Hepatic stellate cell (primary cell): ENCODE measurements around the gene ANKRD16.
"Not testable (repeated sequence)": the region's sequence is repeated elsewhere in the genome, so short reads cannot be mapped to it uniquely, and the experiment has no call there.

Experiments used
- DNase-seq: peaks from one replicate; pipeline ENCODE4 v3.0.0; 2011; ENCODE audit warnings: low spot score

Gene ANKRD16

GRCh38 chr10:5903563-5903962 lies 13.9 kb upstream of the ANKRD16 start:
- DNase-seq, result no peak

GRCh38 chr10:5902511-5903274 lies 13.0 kb upstream of the ANKRD16 start:
- no peak for DNase-seq

DNA sequence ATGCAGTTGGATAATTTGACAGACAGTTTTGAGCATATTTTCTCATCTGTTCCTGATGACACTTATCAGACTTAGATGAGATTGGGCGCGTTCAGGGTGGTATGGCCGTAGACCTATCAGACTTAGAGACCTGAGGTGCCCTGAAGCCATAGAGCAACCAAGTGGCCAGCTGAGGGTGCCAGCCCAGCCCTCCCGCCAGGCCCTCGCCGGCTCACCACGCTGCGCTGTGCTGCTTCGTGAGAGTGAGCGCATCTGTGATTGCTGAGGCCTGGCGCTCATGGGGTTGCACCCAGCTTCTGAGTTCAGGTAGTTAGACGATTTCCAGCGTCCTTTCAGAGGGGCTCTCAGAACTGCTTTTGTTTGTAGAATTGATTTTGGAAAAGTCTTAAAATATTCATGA lies 10.6 kb upstream of the ANKRD16 start:
- DNase-seq, result no peak

DNA sequence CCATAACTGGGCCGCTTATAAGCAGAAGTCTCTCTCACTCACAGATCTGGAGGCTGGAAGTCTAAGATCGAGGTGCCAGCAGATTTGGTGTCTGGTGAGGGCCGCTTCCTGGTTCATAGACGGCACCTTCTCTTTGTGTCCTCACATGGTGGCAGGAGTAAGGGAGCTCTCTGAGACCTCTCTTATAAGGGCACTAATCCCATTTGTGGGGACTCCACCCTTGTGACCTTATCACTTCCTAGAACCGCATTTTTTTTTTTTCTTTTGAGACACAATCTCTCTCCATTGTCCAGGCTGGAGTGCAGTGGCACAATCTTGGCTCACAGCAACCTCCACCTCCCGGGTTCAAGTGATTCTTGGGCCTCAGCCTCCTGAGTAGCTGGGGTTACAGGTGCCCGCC lies 8.5 kb upstream of the ANKRD16 start:
- no peak for DNase-seq

DNA sequence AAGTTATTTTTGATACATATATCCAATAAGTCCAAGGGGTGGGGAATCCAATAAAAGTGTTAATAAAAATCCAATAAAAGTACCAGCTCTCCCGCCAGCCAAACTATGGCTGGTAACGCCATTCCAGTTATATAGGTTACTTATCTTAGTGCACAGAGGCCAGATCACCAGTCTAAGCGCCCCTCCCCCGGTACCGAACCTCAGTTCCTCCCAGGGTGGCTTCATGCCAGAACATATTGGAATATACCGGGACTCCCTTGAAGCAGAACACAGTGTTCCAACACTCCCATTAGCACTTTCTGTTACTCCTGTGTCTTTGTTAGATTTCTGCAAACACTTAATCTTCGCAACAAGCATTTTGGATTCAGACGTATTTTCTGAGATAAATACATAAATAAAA lies 7.8 kb upstream of the ANKRD16 start:
- DNase-seq, result no peak

DNA sequence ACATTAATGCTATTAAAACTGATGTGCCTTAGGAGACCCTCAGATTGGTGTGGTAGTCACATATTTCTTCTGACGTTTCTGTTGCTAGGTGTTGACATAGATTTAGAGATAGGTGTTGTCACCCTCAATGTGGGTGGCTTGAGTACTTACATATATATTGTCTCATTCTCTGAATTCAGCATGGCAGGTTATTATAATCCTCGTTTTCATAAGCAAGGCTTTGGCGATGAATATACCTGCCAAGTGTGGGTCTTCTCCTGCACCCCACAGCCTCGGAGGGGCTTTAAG lies 7.3 kb upstream of the ANKRD16 start:
- no peak for DNase-seq

- DNase-seq, result no peak
Observed at GRCh38 chr10:5896208-5897052, 6.7 kb upstream of the ANKRD16 start.

DNA sequence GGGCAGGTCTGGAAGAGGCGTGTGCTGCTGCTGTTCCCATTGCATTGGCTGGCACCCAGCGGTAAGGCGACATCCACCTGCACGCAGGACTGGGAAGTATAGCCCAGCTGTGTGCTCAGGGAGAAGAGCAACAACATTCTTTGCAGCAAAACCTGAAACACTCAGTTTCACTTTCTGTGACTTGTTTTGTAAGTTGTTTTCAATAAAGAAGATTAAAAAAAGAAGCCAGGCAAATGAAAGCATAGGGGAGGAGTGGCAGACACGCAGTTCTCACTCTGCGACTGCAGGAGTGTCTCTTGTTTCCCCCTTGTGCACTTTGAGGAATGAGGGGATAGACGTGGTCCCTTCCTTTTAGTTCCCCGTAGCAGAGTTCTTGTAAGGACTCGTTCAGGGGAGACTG lies 6.1 kb upstream of the ANKRD16 start:
- no peak for DNase-seq

- no peak for DNase-seq
Observed at GRCh38 chr10:5895365-5895764, 5.7 kb upstream of the ANKRD16 start.

DNA sequence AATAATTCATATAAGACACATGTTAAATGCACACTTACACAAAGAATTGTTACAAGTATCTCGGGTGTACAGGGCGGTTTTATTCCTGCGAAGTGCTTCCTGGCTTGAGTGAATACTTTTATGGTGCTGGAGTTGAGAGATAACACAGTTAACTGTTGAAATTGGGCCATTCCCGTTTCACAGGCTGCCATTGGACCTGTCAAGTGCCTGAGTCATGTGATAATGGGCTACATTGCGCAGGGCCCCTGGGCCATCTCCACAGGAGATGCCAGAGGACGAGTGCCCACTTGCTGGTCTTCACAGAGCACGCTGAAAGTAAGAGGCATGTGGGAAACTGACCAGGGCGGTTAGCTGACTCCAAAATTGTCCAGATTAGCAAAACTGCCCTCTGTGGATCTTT lies 5.2 kb upstream of the ANKRD16 start:
- DNase-seq, result no peak

DNA sequence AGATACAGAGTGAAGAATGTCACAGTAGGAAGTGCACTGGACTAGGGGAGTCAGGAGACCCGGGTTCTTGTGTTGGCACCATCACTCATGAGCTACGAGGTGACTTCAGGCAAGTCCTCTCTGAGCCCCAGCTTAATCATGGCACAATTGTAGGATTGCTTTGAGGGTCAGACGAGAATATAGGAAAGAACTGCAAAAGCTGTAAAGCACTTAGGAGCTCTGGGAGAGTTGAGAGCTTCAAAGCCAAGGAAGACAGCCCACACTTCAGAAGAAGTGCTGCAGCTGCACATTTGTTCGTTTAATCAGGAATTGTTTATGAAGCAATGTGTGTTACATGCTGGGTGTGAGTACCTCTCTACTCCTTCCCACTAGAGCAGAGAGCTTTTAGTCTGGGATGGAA lies 4.7 kb upstream of the ANKRD16 start:
- no peak for DNase-seq

GRCh38 chr10:5893321-5893720 lies 3.6 kb upstream of the ANKRD16 start:
- DNase-seq, result no peak

DNA sequence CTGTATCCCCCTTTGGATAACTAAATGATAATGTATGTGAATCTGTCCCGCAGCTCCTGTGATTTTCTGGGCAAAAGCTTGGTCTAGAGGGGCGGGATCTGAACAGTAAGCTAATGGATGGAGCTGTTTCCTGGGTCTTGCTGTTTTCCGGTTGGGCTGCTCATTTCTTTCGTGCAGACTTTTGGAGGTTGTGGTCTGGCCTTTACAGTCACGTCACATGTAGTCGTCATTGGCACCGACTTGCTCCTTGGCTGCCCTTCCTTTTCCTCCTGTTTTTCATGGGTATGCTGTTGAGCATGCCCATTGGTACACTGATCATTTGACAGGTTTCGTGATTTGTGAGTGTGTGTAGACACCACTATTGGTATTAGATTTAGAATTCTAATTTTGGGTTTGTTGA lies 2.3 kb upstream of the ANKRD16 start:
- peak; percentile 72 for DNase-seq

GRCh38 chr10:5891009-5891408 lies 1.3 kb upstream of the ANKRD16 start:
- no peak for DNase-seq

GRCh38 chr10:5890452-5890915 lies 791 bp upstream of the ANKRD16 start:
- DNase-seq, result peak; percentile 32

GRCh38 chr10:5888843-5889623 lies 660 bp downstream of the ANKRD16 start:
- DNase-seq, result peak; percentile 31

- no peak for DNase-seq
Observed at GRCh38 chr10:5888351-5888750, 1.3 kb downstream of the ANKRD16 start.

GRCh38 chr10:5887641-5888040 lies 2.1 kb downstream of the ANKRD16 start:
- DNase-seq, result no peak

DNA sequence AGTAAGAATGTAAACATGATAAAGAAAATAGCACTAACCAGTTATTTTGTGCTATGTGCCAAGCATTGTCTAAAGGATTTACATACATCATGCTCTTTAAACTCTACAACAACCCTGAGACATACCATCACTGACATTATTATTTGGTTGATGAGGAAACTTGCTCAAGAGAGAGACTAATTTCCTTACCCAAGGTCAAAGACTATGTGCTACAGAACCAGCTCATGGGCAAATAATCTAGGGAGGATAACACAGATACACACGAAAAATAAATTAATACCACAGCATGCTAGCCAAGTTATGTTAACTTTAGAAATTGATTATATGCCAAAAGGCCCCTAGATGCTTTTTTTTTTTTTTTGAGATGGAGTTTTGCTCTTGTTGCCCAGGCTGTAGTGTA lies 2.7 kb downstream of the ANKRD16 start:
- no peak for DNase-seq

GRCh38 chr10:5885619-5886018 lies 4.1 kb downstream of the ANKRD16 start:
- DNase-seq, result no peak

DNA sequence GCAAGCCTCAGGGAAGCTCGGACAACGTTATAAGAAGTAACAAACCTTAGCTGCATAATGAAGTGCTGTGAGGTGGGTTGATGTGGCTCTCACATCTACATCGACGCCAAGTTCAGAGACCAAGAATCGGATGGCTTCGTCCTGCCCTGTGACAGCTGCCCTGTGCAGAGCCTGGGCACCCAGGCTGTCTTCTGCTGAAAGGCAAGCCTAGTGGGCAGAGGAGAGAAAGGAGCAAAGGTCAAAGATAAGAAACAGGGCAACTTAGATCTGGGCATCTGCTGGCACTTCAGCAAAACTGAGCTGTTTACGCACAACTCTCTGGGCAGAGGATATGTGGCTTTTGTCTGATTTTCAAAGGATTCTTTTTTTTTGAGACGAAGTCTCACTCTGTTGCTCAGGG lies 6.7 kb downstream of the ANKRD16 start:
- DNase-seq, result no peak

- not testable (repeated sequence) for DNase-seq
Observed at GRCh38 chr10:5877041-5877440, 12.7 kb downstream of the ANKRD16 start.
